DOHH2 (cell line): ENCODE data around the gene EYA2.

Experiments used
- CTCF ChIP-seq: fragments of 200-600 bp; sonication (generic); IDR thresholded peaks from one replicate; pipeline ENCODE4 v1.5.1; 2014; ENCODE audit warnings: antibody characterized with exemption, mild to moderate bottlenecking, low read depth, low read length; ENCODE audit not compliant: poor library complexity, severe bottlenecking
- EZH2phosphoT487 ChIP-seq: fragments of 200-600 bp; sonication (generic); IDR thresholded peaks from 2 replicates; pipeline ENCODE4 v1.6.1; 2017; ENCODE audit warnings: borderline replicate concordance, mild to moderate bottlenecking, antibody characterized with exemption, low read length, moderate library complexity, mixed read lengths

GRCh38 chr20:46890682-46891081 is 4.0 kb upstream of the EYA2 start:
- TF ChIP-seq CTCF (no peak), EZH2phosphoT487 (no peak)
